Measurements from ENCODE around the gene CEP43.

GRCh38 chr6:167034056-167034455 lies 34.9 kb downstream of the CEP43 start:
- TF ChIP-seq, protein P1, sequence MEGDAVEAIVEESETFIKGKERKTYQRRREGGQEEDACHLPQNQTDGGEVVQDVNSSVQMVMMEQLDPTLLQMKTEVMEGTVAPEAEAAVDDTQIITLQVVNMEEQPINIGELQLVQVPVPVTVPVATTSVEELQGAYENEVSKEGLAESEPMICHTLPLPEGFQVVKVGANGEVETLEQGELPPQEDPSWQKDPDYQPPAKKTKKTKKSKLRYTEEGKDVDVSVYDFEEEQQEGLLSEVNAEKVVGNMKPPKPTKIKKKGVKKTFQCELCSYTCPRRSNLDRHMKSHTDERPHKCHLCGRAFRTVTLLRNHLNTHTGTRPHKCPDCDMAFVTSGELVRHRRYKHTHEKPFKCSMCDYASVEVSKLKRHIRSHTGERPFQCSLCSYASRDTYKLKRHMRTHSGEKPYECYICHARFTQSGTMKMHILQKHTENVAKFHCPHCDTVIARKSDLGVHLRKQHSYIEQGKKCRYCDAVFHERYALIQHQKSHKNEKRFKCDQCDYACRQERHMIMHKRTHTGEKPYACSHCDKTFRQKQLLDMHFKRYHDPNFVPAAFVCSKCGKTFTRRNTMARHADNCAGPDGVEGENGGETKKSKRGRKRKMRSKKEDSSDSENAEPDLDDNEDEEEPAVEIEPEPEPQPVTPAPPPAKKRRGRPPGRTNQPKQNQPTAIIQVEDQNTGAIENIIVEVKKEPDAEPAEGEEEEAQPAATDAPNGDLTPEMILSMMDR (IDR thresholded peaks at IDR 0.05; ENCODE audit: borderline replicate concordance, extremely low read depth, low read length, poor library complexity, severe bottlenecking) = no peak
- no peak for TF ChIP-seq EZH2 (IDR thresholded peaks at IDR 0.05; ENCODE audit: borderline replicate concordance, low read depth, low read length, severe bottlenecking)

Data from DND-41 (cell line).